D721Med (cell line): ENCODE measurements around the gene EGFLAM.

Experiments
- DNase-seq: peaks from one replicate; pipeline ENCODE4 v3.0.0; 2011; ENCODE audit warnings: low spot score; ENCODE audit not compliant: insufficient read length
- FAIRE-seq: peaks from 2 replicates; lab custom pipeline; 2011; peaks lifted over from hg19 to GRCh38; lab: Jason Lieb, UNC
- TF ChIP-seq, protein P1 (sequence below): IDR thresholded peaks from 2 replicates; pipeline ENCODE4 v1.5.1; 2012; ENCODE audit warnings: mild to moderate bottlenecking, control low read depth; ENCODE audit not compliant: insufficient read depth; ENCODE audit errors: missing control alignments

EGFLAM gene

DNA sequence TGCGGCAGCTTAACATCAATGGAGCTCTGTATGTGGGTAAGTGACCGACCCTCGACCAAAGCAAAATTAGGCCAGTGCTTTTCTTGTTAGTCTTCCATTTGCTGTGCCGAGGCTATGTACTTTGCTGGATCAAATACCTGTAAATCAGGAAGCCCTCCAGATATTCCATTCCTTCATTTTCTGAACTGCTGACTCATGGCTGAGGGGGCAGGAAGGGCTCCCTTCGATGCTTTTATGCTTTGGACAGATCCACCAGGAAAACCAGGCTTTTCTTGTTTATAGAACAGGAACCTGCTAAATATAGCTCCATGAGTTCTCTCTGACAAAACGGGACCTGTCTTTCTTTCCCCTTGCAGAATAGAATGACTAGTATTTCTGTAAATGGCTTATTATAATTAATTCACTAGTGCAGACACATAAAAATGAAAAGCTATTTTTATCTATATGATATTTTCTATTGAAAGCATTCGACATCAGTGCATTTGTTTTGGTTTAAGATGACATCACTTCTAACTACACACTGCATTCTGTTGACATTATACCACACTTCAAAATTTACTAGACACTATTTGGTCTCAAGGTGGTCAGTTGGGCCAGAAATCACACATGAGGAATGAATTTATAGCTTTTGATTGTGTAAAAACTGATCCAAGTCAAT, 204.7 kb downstream of the EGFLAM start:
- TF ChIP-seq, protein P1, sequence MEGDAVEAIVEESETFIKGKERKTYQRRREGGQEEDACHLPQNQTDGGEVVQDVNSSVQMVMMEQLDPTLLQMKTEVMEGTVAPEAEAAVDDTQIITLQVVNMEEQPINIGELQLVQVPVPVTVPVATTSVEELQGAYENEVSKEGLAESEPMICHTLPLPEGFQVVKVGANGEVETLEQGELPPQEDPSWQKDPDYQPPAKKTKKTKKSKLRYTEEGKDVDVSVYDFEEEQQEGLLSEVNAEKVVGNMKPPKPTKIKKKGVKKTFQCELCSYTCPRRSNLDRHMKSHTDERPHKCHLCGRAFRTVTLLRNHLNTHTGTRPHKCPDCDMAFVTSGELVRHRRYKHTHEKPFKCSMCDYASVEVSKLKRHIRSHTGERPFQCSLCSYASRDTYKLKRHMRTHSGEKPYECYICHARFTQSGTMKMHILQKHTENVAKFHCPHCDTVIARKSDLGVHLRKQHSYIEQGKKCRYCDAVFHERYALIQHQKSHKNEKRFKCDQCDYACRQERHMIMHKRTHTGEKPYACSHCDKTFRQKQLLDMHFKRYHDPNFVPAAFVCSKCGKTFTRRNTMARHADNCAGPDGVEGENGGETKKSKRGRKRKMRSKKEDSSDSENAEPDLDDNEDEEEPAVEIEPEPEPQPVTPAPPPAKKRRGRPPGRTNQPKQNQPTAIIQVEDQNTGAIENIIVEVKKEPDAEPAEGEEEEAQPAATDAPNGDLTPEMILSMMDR = no peak
- FAIRE-seq = no peak
- no peak for DNase-seq

DNA sequence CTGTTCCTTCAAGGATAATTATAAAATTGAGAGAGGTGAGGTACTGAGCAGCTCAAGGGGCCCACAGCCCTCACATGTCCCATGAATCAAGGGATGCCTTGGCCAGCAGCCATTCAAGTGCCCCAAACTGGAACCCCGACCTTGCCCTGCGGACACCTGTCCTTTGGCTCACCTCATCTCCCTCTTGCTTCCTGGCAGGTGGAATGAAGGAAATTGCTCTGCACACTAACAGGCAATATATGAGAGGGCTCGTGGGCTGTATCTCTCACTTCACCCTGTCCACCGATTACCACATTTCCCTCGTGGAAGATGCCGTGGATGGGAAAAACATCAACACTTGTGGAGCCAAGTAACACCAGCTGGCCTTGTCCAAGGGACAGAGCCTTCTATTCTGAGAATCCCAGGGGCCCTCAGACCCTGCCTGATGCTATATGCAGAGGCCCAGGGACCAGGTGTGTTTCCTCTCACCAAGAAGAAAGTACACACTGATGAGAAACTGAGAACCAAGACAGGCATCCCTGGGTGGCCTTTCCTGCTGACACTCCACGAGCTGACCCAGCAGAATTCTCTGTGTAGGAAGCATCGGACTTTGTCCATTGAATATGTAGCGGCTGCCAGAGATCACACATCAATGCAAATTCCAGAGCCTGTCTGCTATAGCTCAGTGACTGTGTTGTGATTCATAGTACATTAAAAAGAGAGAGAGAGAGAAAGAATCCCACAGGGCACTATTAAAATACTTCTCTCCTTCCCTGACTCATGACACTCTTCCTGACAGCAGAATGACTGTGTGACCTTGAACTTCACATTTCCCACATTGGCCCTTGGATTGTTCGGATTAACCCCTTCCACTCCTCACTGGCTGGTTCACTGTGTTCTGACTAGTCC, 205.5 kb downstream of the EGFLAM start:
- TF ChIP-seq, protein P1 = no peak
- DNase-seq (no peak), FAIRE-seq (no peak)

DNA sequence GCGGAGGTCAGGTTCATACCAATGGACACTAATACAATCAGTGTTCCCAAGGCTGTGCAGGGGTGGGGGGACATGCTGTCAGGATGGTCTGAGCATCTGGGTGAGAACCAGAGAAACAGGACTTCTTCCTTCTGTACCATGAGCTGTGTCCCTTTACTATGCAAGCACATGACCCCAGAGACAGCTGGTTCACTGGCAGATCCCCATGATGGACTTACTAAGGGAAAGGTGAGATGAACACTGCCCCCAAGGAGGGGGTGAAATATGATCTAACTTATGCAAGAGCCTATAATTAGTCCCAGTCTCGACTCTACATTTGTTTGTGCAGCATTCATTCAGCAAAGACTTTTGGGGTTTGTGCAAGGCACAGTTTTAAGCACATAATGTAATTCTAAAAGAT, 206.7 kb downstream of the EGFLAM start:
- DNase-seq = no peak
- FAIRE-seq = no peak
- TF ChIP-seq, protein P1 = no peak

DNA sequence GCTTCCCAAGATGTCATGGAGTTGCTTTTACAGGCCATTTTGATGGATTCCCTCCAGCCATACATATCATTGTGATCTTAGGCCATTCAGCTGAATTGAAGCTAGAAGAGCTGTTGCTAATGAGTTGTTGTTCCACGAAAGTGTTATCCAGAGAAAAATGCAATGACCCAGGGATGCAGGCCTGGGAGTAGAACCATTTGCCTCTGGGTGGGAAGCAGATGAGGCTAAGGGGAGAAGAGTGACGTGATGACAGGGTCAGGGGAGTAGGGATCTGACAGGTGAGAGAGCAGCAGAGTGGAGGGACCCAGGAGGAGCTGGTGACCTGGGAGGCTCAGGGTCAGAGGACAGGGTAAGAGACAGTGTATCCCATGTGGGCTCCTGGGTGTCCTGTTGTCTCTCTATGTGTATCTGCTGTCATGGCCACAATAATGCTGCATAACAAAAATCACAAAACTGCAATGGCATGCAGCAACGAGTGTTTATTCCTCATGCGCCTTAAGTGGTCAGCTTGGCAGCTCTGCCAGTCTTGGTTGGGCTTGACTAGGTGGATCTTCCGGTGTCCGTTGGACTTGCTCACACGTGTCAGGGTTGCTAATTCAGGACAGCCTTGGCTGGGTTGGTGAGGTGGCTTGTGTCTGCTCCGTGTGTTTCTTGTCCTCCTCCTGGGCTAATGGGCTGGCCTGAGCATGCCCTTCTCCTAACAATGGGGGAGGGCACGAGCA, 207.5 kb downstream of the EGFLAM start:
- DNase-seq (no peak), FAIRE-seq (no peak)
- TF ChIP-seq, protein P1 = no peak

DNA sequence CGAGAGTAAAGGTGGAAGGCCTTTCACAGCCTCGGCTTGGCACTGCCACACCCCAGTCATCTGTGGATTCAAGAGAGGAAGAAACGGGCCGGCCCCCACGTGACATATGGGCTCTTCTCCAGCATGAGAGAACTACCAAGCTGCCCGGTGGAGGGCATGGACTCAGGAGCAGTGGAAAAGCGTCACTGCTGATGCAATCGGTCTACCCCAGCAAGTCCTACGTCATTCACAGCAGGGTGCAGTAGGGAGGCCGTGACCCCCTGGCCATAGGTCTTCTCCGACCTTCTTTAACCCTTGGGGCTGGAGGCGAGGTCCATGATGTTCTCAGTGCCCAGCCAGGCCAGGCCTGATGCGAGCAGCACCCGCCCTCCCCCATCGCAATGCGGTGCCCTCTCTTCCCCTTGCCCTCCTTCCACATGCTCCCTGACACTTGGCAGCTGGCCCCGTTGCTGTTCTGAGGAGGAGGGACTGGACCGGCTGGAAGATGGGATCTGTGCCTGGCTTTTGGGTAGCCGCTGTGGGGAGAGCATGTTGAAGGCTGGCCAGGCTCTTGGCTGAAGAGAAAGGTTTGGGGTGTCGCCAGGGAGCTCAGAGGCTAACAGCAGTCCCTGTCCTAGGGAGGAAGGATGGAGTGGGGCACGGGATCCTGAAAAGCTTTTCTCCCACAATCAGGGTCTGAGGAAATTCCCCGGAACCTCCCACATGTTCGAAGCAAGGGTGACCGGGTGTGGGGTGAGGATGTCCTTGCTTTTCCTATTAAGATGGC, 208.2 kb downstream of the EGFLAM start:
- DNase-seq (no peak), FAIRE-seq (no peak)
- TF ChIP-seq, protein P1 = no peak

DNA sequence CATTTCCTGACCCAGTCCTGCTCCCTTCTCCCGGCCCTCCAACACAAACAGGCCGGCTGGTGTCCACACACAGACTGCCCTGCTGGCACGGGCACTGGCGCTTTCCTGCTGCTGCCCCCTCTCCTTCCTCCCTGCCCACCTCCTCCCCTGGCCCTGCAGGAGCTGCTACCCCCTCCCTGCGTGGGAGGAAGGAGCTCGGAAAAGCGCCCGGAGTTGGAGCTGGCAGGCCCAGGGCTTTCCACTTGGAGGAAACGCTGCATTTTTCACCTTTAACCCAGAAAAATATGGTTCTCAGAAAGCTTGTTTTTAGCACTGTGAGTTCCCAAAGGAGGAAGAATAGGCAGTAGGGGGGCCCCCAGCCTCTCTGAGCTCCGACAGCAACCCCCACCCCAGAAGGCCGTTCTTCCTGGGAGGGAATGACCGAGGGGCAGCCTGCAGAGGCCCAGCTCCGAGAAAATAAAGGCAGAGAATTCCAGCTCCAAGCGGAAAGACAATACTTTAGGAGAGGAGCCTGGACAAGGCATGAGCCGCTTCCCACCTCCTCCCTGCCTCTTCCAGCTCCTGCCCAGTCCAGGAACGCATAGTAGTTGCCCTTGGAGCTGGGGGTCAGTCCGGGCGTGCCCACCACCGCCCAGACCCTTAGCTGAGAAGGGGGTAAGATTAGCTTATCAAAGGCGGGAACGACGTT, 209.1 kb downstream of the EGFLAM start:
- TF ChIP-seq, protein P1 = no peak
- no peak for FAIRE-seq
- DNase-seq = no peak
